Measurements from ENCODE around the gene SPECC1. TPM values are rescaled to one million over a fixed set of nuclear protein-coding genes. Genes with fewer than 3 reads are reported as not detected.

The SPECC1 gene
- total RNA-seq, 4 donors from 2014 or later, result 22.5 to 36.3 (median 33.2) TPM

- WGBS, 2 donors (ENCODE audit: low coverage in 1 of 2), result 84 to 95% methylated on average over 4 to 6 of the region's 6 CpGs
- H3K4me1 ChIP-seq, result no peaks in the 10 kb centered on the region
- no peaks in the 10 kb centered on the region for H3K9me3 ChIP-seq
- no peak overlapping the region for H3K4me3 ChIP-seq
- H3K27me3 ChIP-seq, result no peaks in the 10 kb centered on the region
- ATAC-seq, result no peak
- no peak overlapping the region for H3K27ac ChIP-seq
- TF ChIP-seq POLR2AphosphoS5 (IDR thresholded peaks at IDR 0.05) (no peak), EP300 (IDR thresholded peaks at IDR 0.05) (no peak), CTCF (IDR thresholded peaks at IDR 0.05) (no peak), POLR2A (IDR thresholded peaks at IDR 0.05) (no peak)
- peaks cover 0 to 14% of the 10 kb centered on the region in 2 donors for H3K36me3 ChIP-seq
These were observed 270.9 kb downstream of the SPECC1 start for GRCh38 chr17:20280051-20280450.

- H3K36me3 ChIP-seq, result peaks cover 0 to 14% of the 10 kb centered on the region in 2 donors
- H3K9me3 ChIP-seq, result no peaks in the 10 kb centered on the region
- H3K27me3 ChIP-seq, result no peaks in the 10 kb centered on the region
- no peak overlapping the region for H3K4me3 ChIP-seq
- TF ChIP-seq CTCF (IDR thresholded peaks at IDR 0.05) (no peak), POLR2AphosphoS5 (IDR thresholded peaks at IDR 0.05) (no peak), EP300 (IDR thresholded peaks at IDR 0.05) (no peak), POLR2A (IDR thresholded peaks at IDR 0.05) (no peak)
- no peak overlapping the region for H3K27ac ChIP-seq
- no peak for ATAC-seq
- H3K4me1 ChIP-seq, result no peaks in the 10 kb centered on the region
- WGBS, 2 donors (ENCODE audit: low coverage in 1 of 2), result 89% methylated on average over 8 to 10 of the region's 10 CpGs
These were observed 271.7 kb downstream of the SPECC1 start for GRCh38 chr17:20280851-20281250.

DNA sequence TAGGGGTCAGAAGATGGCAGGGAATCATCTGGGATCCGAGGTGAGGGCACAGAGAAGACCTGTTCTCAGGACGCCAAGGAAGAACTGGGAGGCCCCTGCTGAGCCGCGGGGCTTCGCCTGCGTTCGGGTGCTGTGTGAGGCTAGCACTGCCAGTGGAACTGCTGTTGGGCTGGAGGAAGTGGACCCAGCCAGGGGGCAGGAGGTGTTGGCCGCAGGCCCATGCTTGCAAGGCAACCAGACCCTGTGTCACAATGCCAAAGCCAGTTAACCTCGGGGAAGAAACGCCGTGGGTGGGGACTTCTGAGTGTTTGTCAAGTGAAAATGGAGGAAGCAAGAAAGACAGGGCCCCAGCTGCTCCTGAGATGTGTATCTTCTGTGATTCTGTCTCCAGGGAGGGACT, 272.7 kb downstream of the SPECC1 start:
- TF ChIP-seq POLR2AphosphoS5 (IDR thresholded peaks at IDR 0.05), result no peak
- TF ChIP-seq POLR2A (IDR thresholded peaks at IDR 0.05), result no peak
- no peak for TF ChIP-seq CTCF (IDR thresholded peaks at IDR 0.05)
- TF ChIP-seq EP300 (IDR thresholded peaks at IDR 0.05), result no peak

DNA sequence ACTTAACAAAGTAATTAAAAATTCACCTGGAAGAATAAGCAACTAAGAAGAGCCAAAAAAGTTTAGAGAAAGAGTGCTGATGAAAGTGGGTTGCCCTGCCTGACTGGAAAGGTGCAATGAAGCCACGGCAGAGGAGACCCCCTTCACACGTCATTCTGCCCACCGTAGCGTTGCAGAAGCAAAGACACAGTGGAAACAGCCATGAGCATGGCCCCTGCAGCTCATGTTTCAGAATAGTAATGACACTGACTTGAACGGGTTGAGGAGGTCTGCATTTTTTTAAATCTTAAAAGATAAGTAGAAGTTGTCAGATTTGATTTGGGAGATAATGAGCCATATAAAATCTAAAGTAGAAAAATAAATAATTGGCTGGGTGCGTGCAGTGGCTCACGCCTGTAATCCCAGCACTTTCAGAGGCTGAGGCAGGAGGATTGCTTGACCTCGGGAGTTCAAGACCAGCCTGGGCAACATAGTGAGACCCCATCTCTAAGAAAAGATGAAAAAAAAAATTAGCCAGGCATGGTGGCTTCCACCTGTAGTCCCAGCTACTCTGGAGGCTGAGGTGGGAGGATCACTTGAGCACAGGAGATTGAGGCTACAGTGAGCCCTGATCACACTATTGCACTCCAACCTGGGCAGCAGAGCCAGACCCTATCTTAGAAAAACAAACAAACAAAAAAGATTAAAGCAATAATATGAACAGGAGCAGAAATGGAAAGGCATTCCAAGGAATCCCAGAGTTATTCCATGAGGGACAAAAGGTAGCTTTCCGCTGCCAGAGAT, 273.6 kb downstream of the SPECC1 start:
- WGBS, 2 donors (ENCODE audit: low coverage in 1 of 2), result 89 to 91% methylated on average over 5 to 9 of the region's 9 CpGs
- Histone ChIP-seq H3K4me1 (no peaks in the 10 kb centered on the region), H3K27me3 (no peaks in the 10 kb centered on the region), H3K36me3 (peaks cover 0 to 14% of the 10 kb centered on the region in 2 donors), H3K9me3 (no peaks in the 10 kb centered on the region), H3K27ac (no peak overlapping the region), H3K4me3 (no peak overlapping the region)
- no peak for TF ChIP-seq CTCF (IDR thresholded peaks at IDR 0.05)
- no peak for TF ChIP-seq POLR2A (IDR thresholded peaks at IDR 0.05)
- no peak for TF ChIP-seq EP300 (IDR thresholded peaks at IDR 0.05)
- no peak for TF ChIP-seq POLR2AphosphoS5 (IDR thresholded peaks at IDR 0.05)
- ATAC-seq, result no peak

More for the DNA sequence above, 272.7 kb downstream of the SPECC1 start:
- Histone ChIP-seq H3K27me3 (no peaks in the 10 kb centered on the region), H3K4me3 (no peak overlapping the region), H3K4me1 (no peaks in the 10 kb centered on the region), H3K9me3 (no peaks in the 10 kb centered on the region), H3K27ac (no peak overlapping the region), H3K36me3 (peaks cover 0 to 14% of the 10 kb centered on the region in 2 donors)
- peak; percentile 34 for ATAC-seq
- WGBS, 2 donors (ENCODE audit: low coverage in 1 of 2), result 81 to 88% methylated on average over 3 to 5 of the region's 11 CpGs

DNA sequence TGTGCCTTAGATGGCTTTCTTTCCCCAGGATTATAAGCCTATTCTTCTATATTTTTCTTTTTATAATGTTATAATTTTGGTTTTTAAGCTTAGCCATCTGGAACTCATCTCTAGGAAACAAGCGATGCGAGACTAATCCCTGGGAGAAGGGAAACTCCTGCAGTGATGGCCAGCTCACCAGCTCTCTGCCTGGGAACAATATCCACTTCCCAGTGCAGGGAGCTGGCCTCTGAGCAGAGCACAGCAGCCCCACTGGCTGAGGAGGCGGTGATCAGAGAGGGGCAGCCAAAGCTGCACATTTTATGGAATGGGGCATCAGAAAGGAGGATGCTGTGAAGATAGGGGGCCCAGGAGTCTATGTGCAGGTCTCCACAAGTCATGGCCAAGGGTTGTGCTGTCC, 274.9 kb downstream of the SPECC1 start:
- H3K27ac ChIP-seq, result no peak overlapping the region
- 67 to 73% methylated on average over 2 of the region's 3 CpGs for WGBS, 2 donors (ENCODE audit: low coverage in 1 of 2)
- no peak for ATAC-seq

More for the DNA sequence above, 274.9 kb downstream of the SPECC1 start:
- no peaks in the 10 kb centered on the region for H3K27me3 ChIP-seq
- peaks cover 0 to 14% of the 10 kb centered on the region in 2 donors for H3K36me3 ChIP-seq
- H3K9me3 ChIP-seq, result no peaks in the 10 kb centered on the region
- no peak for TF ChIP-seq POLR2A (IDR thresholded peaks at IDR 0.05)
- no peak for TF ChIP-seq CTCF (IDR thresholded peaks at IDR 0.05)
- TF ChIP-seq POLR2AphosphoS5 (IDR thresholded peaks at IDR 0.05), result no peak
- no peak for TF ChIP-seq EP300 (IDR thresholded peaks at IDR 0.05)
- H3K4me1 ChIP-seq, result no peaks in the 10 kb centered on the region
- no peak overlapping the region for H3K4me3 ChIP-seq

All from gastroesophageal sphincter (tissue), 4 donors.